Right lobe of liver (tissue), 6 donors: Measurements from ENCODE around the gene RHO. TPM values are rescaled to one million over a fixed set of nuclear protein-coding genes. Genes with fewer than 3 reads are reported as not detected.

Source experiments
- ATAC-seq, 4 donors: fragments of 200-7000 bp; cut with Tn5 transposase; one replicate each; pipeline ENCODE4 v1.9.1; 2020; ENCODE audit warnings: mild to moderate bottlenecking in 4 of 4, moderate library complexity in 4 of 4
- DNase-seq, 3 donors: peaks; one replicate each; pipeline ENCODE4 v3.0.0-alpha.2; 2020
- H3K27ac ChIP-seq, 3 donors: fragments of 200-600 bp; one replicate each; pipeline ENCODE4 v1.8.0; 2022
- H3K27me3 ChIP-seq, 2 donors: fragments of 200-600 bp; one replicate each; pipeline ENCODE4 v1.8.0; 2022
- H3K36me3 ChIP-seq, 4 donors: fragments of 200-600 bp; sonication (generic) in 1 of 4; one replicate each; pipeline versions ENCODE4 v1.5.1 to v1.8.0; 2017 to 2022; ENCODE audit warnings: control low read depth in 1 of 4
- H3K4me1 ChIP-seq, 4 donors: fragments of 200-600 bp; sonication (generic) in 1 of 4; one replicate each; pipeline versions ENCODE4 v1.5.1 to v1.8.0; 2017 to 2022; ENCODE audit warnings: control low read depth in 1 of 4
- H3K4me3 ChIP-seq, 3 donors: fragments of 200-600 bp; one replicate each; pipeline ENCODE4 v1.8.0; 2022
- H3K9me3 ChIP-seq, 4 donors: fragments of 200-600 bp; sonication (generic) in 1 of 4; one replicate each; pipeline versions ENCODE4 v1.5.1 to v1.8.0; 2017 to 2022; ENCODE audit warnings: control low read depth in 1 of 4
- POLR2A ChIP-seq: fragments of 450-650 bp; IDR thresholded peaks from one replicate; pipeline ENCODE4 v1.6.1; 2017; ENCODE audit warnings: antibody characterized with exemption, mild to moderate bottlenecking
- WGBS: methylation state at CpG from one replicate; pipeline ENCODE4 v1.1.6; 2018; ENCODE audit warnings: low coverage, low lambda C conversion rate; ENCODE audit not compliant: insufficient coverage; ENCODE audit errors: missing lambda C conversion rate; 5-methylcytosine and 5-hydroxymethylcytosine counted together
- intact Hi-C, 2 donors: fragments of 100-400 bp; cut with DNase I; formaldehyde crosslinking; loops; one replicate each; pipeline versions ENCODE4 v1.11.2 to v1.14.1; 2022
- total RNA-seq, 6 experiments: library from RNA; depleted of rRNA in 2 of 6; stranded (reverse); fragments of >200 nt in 2 of 6; fragmentation: NEBNext Ultra II Directional in 3 of 6; extraction: Animal tissue kit (Norgen Biotek cat#: 25700) in 3 of 6; gene quantifications; one replicate each; pipeline versions ENCODE4 v1.1.0 to v1.2.4, GENCODE V29; 2016 to 2023
- TF ChIP-seq, protein P1 (sequence below), 4 donors: fragments of 200-600 bp in 3 of 4; fragments of 450-650 bp in 1 of 4; IDR thresholded peaks; one replicate each; pipeline versions ENCODE4 v1.5.1 to v1.8.0; 2016 to 2022; ENCODE audit warnings: antibody characterized with exemption in 4 of 4, mild to moderate bottlenecking in 2 of 4
- donor health status: DM: no; HTN: yes; CAD: no.
- donor health status: DM: no; HTN: no; CAD: no.
- donor health status: DM: no; HTN: no; CAD: no.
- donor health status: DM: no; HTN: yes; CAD: no.
- donor health status: DM: no; HTN: yes; CAD: no.

Gene RHO
- total RNA-seq, 6 experiments from 2014 or later: not detected

DNA sequence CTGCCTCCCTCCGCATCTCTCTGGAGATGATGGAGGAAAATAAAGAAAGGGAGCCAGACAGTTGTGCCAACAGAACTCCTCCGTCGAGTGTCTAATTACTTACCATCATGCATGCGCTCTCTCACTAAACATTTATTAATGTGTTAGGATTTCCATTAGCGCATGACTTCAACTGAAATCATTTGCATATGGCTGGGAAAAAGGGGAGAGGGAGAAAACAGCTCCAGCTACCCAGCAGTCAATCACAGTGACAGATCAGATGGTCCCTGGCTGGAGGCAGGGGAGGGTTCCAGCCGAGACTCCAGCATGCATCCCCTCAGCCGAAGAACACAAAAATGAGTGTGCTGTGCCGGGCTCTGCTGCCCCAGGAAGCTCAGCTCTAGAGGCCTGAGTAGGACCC, 6.8 kb upstream of the RHO start:
- intact Hi-C loops: no loop called here
- 83% methylated on average over 6 of the region's 8 CpGs for WGBS
- H3K4me3 ChIP-seq: no peak overlapping the region
- DNase-seq (no peak), ATAC-seq (no peak)
- no peaks in the 10 kb centered on the region for H3K4me1 ChIP-seq
- no peaks in the 10 kb centered on the region for H3K9me3 ChIP-seq
- H3K36me3 ChIP-seq: no peaks in the 10 kb centered on the region
- no peaks in the 10 kb centered on the region for H3K27me3 ChIP-seq
- H3K27ac ChIP-seq: no peak overlapping the region
- no peak for TF ChIP-seq POLR2A
- TF ChIP-seq, protein P1, sequence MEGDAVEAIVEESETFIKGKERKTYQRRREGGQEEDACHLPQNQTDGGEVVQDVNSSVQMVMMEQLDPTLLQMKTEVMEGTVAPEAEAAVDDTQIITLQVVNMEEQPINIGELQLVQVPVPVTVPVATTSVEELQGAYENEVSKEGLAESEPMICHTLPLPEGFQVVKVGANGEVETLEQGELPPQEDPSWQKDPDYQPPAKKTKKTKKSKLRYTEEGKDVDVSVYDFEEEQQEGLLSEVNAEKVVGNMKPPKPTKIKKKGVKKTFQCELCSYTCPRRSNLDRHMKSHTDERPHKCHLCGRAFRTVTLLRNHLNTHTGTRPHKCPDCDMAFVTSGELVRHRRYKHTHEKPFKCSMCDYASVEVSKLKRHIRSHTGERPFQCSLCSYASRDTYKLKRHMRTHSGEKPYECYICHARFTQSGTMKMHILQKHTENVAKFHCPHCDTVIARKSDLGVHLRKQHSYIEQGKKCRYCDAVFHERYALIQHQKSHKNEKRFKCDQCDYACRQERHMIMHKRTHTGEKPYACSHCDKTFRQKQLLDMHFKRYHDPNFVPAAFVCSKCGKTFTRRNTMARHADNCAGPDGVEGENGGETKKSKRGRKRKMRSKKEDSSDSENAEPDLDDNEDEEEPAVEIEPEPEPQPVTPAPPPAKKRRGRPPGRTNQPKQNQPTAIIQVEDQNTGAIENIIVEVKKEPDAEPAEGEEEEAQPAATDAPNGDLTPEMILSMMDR (IDR thresholded peaks at IDR 0.05): no peak

GRCh38 chr3:129522953-129523352, 5.5 kb upstream of the RHO start:
- no peaks in the 10 kb centered on the region for H3K9me3 ChIP-seq
- intact Hi-C loops: no loop called here
- no peak for DNase-seq
- H3K27ac ChIP-seq: no peak overlapping the region
- H3K4me1 ChIP-seq: no peaks in the 10 kb centered on the region
- H3K36me3 ChIP-seq: no peaks in the 10 kb centered on the region
- H3K27me3 ChIP-seq: no peaks in the 10 kb centered on the region
- peak in 1 of 4 donors; percentile 4 for ATAC-seq
- no peak for TF ChIP-seq POLR2A
- TF ChIP-seq, protein P1 (IDR thresholded peaks at IDR 0.05): no peak
- no peak overlapping the region for H3K4me3 ChIP-seq
- no CpG with 5 or more reads among the region's 5 CpGs for WGBS

- 85% methylated on average over 4 of the region's 4 CpGs for WGBS
- Histone ChIP-seq H3K4me1 (no peaks in the 10 kb centered on the region), H3K4me3 (no peak overlapping the region), H3K36me3 (no peaks in the 10 kb centered on the region), H3K27ac (no peak overlapping the region), H3K9me3 (no peaks in the 10 kb centered on the region), H3K27me3 (no peaks in the 10 kb centered on the region)
- DNase-seq (no peak), ATAC-seq (no peak)
- intact Hi-C loops: no loop called here
- TF ChIP-seq, protein P1 (IDR thresholded peaks at IDR 0.05): no peak
- no peak for TF ChIP-seq POLR2A
Observed at GRCh38 chr3:129524081-129524480, 4.4 kb upstream of the RHO start.

DNA sequence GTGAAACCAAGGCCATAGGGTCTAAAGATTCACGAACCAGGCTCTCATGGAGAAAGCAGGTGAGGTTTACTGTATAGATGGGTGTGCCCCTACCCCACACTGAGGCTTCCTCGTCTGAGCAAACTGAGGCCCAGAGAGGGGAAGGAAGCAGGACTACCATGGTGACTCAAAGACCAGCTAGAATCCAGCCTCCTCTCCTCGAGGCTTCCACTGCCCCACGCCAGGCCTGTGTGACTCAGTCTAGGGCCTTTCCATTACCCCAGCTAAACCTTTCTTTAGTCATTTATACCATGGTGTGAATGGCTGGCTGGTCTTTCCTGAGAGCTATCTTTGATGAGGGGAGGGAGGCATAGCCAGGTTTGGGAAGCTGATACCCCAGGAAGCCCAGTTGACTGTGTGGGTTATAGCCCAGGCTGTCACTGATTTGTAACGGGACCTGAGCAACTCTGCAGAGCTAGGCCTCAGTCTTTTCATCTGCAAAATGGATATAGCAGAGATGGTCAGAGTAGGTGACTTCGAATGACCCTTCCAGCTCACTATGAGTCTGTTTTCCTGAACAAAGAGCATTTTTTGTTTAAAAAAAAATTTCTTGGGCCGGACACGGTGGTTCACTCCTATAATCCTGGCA, 3.0 kb upstream of the RHO start:
- H3K36me3 ChIP-seq: no peaks in the 10 kb centered on the region
- WGBS: 77% methylated on average over 6 of the region's 8 CpGs
- no peak overlapping the region for H3K27ac ChIP-seq
- no peaks in the 10 kb centered on the region for H3K9me3 ChIP-seq
- no peak for DNase-seq
- no peak overlapping the region for H3K4me3 ChIP-seq
- peak in 1 of 4 donors; percentile 51 for ATAC-seq
- no peaks in the 10 kb centered on the region for H3K4me1 ChIP-seq
- intact Hi-C loops: no loop called here
- no peak for TF ChIP-seq POLR2A
- TF ChIP-seq, protein P1 (IDR thresholded peaks at IDR 0.05): no peak
- H3K27me3 ChIP-seq: no peaks in the 10 kb centered on the region
